ENCODE results near the gene CCNE1. TPM values are rescaled to one million over a fixed set of nuclear protein-coding genes. Genes with fewer than 3 reads are reported as not detected.

CCNE1 gene
- total RNA-seq, 4 donors from 2014 or later: 2.9 to 7.3 (median 4.5) TPM

DNA sequence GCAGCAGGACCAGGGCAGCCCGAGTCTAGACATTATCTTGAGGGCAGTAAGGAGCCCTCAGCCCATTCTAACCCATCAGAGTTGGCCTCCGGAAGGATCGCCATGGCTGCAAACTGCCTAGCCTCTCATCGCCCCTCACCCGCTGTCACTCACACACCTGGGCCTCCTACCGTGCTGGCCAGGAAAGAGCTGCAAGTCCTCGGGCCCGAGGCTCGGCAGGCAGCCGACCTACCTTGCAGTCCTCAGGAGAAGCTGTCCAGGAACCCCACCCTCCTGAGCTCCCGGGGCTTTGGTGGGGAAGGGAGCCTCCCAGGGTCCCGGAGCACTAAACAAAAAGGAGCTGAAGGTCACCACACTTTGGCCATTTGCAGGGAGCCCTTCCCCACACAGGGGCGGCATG lies 46.8 kb downstream of the CCNE1 start:
- intact Hi-C loops (cut with DNase I; ENCODE audit: low total_unique reads) (loop anchor here (1.0 kb wide), 1 partner anchor 14 kb away; no protein-coding TSS in a partner anchor), in situ Hi-C loops (cut with MboI; ENCODE audit: low sequenced_read_pairs in 4 of 4) (loop anchor here in 1 of 4 donors (25.0 kb wide), 1 partner anchor 96 kb away; no protein-coding TSS in a partner anchor)
- H3K4me3 ChIP-seq: no peak overlapping the region
- H3K27me3 ChIP-seq: no peaks in the 10 kb centered on the region
- no peaks in the 10 kb centered on the region for H3K9me3 ChIP-seq
- TF ChIP-seq POLR2A (IDR thresholded peaks at IDR 0.05): no peak
- TF ChIP-seq, protein P1, sequence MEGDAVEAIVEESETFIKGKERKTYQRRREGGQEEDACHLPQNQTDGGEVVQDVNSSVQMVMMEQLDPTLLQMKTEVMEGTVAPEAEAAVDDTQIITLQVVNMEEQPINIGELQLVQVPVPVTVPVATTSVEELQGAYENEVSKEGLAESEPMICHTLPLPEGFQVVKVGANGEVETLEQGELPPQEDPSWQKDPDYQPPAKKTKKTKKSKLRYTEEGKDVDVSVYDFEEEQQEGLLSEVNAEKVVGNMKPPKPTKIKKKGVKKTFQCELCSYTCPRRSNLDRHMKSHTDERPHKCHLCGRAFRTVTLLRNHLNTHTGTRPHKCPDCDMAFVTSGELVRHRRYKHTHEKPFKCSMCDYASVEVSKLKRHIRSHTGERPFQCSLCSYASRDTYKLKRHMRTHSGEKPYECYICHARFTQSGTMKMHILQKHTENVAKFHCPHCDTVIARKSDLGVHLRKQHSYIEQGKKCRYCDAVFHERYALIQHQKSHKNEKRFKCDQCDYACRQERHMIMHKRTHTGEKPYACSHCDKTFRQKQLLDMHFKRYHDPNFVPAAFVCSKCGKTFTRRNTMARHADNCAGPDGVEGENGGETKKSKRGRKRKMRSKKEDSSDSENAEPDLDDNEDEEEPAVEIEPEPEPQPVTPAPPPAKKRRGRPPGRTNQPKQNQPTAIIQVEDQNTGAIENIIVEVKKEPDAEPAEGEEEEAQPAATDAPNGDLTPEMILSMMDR (IDR thresholded peaks at IDR 0.05 in 4 of 5, conservative IDR thresholded peaks at IDR 0.05 in 1 of 5): no peak
- H3K27ac ChIP-seq: no peak overlapping the region
- ATAC-seq: no peak
- H3K36me3 ChIP-seq: no peaks in the 10 kb centered on the region
- DNase-seq: no peak
- peaks cover 0 to 3% of the 10 kb centered on the region in 2 donors for H3K4me1 ChIP-seq

GRCh38 chr19:29860492-29860891 lies 48.7 kb downstream of the CCNE1 start:
- no peak overlapping the region for H3K4me3 ChIP-seq
- peaks cover 0 to 7% of the 10 kb centered on the region in 2 donors for H3K4me1 ChIP-seq
- ATAC-seq: no peak
- intact Hi-C loops (cut with DNase I; ENCODE audit: low total_unique reads): no loop called here
- TF ChIP-seq POLR2A (IDR thresholded peaks at IDR 0.05): no peak
- TF ChIP-seq, protein P1 (IDR thresholded peaks at IDR 0.05 in 4 of 5, conservative IDR thresholded peaks at IDR 0.05 in 1 of 5): no peak
- H3K9me3 ChIP-seq: no peaks in the 10 kb centered on the region
- in situ Hi-C loops (cut with MboI; ENCODE audit: low sequenced_read_pairs in 4 of 4): loop anchor here in 1 of 4 donors (25.0 kb wide), 1 partner anchor 98 kb away; no protein-coding TSS in a partner anchor
- H3K27me3 ChIP-seq: no peaks in the 10 kb centered on the region
- no peak overlapping the region for H3K27ac ChIP-seq
- no peak for DNase-seq
- H3K36me3 ChIP-seq: no peaks in the 10 kb centered on the region

GRCh38 chr19:29861574-29861973 lies 49.8 kb downstream of the CCNE1 start:
- TF ChIP-seq POLR2A (IDR thresholded peaks at IDR 0.05): no peak
- TF ChIP-seq, protein P1 (IDR thresholded peaks at IDR 0.05 in 4 of 5, conservative IDR thresholded peaks at IDR 0.05 in 1 of 5): no peak
- intact Hi-C loops (cut with DNase I; ENCODE audit: low total_unique reads): no loop called here
- Histone ChIP-seq H3K9me3 (no peaks in the 10 kb centered on the region), H3K4me3 (no peak overlapping the region), H3K4me1 (peaks cover 0 to 7% of the 10 kb centered on the region in 2 donors), H3K36me3 (no peaks in the 10 kb centered on the region), H3K27me3 (no peaks in the 10 kb centered on the region), H3K27ac (no peak overlapping the region)
- in situ Hi-C loops (cut with MboI; ENCODE audit: low sequenced_read_pairs in 4 of 4): loop anchor here in 1 of 4 donors (25.0 kb wide), 1 partner anchor 99 kb away; no protein-coding TSS in a partner anchor
- DNase-seq (no peak), ATAC-seq (no peak)

- Histone ChIP-seq H3K27ac (no peak overlapping the region), H3K4me3 (no peak overlapping the region), H3K36me3 (no peaks in the 10 kb centered on the region), H3K27me3 (no peaks in the 10 kb centered on the region), H3K9me3 (no peaks in the 10 kb centered on the region), H3K4me1 (peaks cover 0 to 7% of the 10 kb centered on the region in 2 donors)
- in situ Hi-C loops (cut with MboI; ENCODE audit: low sequenced_read_pairs in 4 of 4): loop anchor here in 1 of 4 donors (25.0 kb wide), 1 partner anchor 104 kb away; no protein-coding TSS in a partner anchor
- intact Hi-C loops (cut with DNase I; ENCODE audit: low total_unique reads): no loop called here
- TF ChIP-seq, protein P1 (IDR thresholded peaks at IDR 0.05 in 4 of 5, conservative IDR thresholded peaks at IDR 0.05 in 1 of 5): no peak
- TF ChIP-seq POLR2A (IDR thresholded peaks at IDR 0.05): no peak
- DNase-seq: no peak
- ATAC-seq: no peak
These were observed 54.2 kb downstream of the CCNE1 start for GRCh38 chr19:29866011-29866410.

GRCh38 chr19:29867984-29868383 lies 56.2 kb downstream of the CCNE1 start:
- no peaks in the 10 kb centered on the region for H3K36me3 ChIP-seq
- H3K27me3 ChIP-seq: no peaks in the 10 kb centered on the region
- peaks cover 0 to 14% of the 10 kb centered on the region in 2 donors for H3K4me1 ChIP-seq
- ATAC-seq (no peak), DNase-seq (no peak)
- intact Hi-C loops (cut with DNase I; ENCODE audit: low total_unique reads) (no loop called here), in situ Hi-C loops (cut with MboI; ENCODE audit: low sequenced_read_pairs in 4 of 4) (loop anchor here in 1 of 4 donors (25.0 kb wide), 1 partner anchor 106 kb away; no protein-coding TSS in a partner anchor)
- H3K4me3 ChIP-seq: no peak overlapping the region
- no peak for TF ChIP-seq POLR2A (IDR thresholded peaks at IDR 0.05)
- TF ChIP-seq, protein P1 (IDR thresholded peaks at IDR 0.05 in 4 of 5, conservative IDR thresholded peaks at IDR 0.05 in 1 of 5): no peak
- no peak overlapping the region for H3K27ac ChIP-seq
- no peaks in the 10 kb centered on the region for H3K9me3 ChIP-seq
